Measurements from ENCODE around the gene NSD1. TPM values are rescaled to one million over a fixed set of nuclear protein-coding genes. Genes with fewer than 3 reads are reported as not detected.

NSD1 gene
- total RNA-seq, 1 experiment from 2014 or later: 62.2 TPM

DNA sequence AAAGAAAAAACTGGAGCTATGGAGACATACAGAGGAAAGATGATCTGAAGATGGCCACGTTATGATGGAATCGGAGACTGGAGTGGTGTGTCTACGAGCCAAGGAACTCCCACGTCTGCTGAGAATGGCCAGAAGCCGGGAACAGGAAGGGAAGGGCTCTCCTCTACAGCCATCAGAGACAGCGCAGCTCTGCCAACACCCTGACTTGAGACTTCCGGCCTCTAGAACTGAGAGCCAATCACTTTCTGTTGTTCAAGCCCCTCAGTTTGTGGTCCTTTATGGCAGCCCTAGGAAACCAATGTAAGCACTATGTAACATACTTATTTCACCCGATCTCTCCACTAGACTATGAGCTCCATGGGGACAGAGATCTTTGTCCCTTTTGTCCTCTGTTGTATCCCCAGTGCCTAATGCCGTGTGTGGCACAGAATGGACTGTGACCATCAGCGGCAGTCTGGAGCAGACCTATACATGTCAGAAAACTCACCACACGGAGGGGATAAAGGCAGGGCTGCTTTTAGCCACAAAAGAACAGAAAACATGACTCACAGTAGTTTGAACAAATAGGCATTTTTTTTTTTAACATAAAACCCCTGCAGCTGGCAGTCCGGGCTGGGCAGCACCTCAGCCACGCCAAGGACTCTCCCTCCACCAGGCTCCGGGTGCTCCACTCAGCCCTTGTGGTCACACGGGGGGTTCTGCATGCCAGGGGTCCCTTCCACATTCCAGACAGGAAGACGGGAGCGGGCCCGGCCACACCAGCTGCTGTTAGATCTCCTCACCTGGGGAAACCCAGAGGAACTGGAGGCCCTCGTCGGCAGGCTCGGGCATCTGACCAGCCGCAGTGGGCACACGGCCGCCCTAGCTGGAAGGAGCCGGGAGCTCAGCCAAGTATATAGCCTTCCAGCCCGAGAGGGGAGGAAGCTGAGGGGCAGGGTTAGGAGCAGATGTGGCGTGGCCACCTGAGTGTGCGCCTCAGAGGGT lies 194.3 kb downstream of the NSD1 start:
- DNase-seq: no peak
- no peak overlapping the region for H2AFZ ChIP-seq

DNA sequence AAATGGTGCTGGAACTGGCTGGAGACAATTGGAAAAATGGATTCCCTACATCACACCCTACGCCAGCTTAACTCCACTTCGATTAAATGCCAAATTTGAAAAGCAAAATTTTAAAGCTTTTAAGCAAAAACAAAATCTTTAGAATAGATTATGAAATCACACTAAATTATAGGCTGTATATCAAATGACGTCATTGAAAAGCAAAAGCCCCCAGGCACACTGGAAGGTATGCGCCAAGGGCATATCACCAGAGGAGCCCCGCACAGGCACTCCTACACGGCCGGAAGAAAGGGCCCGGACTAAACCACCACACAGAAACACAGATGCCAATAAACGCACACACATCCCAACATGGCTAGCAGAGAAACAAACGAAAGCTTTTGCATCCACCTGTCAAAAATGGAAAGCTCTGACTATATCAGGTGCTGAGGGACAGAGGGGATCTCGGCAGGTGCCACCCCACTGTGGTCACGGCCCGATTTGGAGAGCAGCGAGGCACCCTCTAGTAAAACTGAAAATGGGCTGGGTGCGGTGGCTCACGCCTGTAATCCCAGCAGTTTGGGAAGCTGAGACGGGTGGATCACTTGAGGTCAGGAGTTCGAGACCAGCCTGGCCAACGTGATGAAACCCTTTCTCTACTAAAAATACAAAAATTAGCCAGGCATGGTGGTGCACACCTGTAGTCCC lies 195.1 kb downstream of the NSD1 start:
- Histone ChIP-seq H3K9me3 (ENCODE audit: insufficient read depth, low read depth) (no peaks in the 10 kb centered on the region), H3K9me2 (ENCODE audit: insufficient read depth) (no peaks in the 10 kb centered on the region), H3K27me3 (ENCODE audit: insufficient read depth, low read depth) (no peaks in the 10 kb centered on the region), H2AFZ (no peak overlapping the region), H3K4me2 (no peak overlapping the region), H3K4me1 (replicated peaks; ENCODE audit: insufficient read depth) (peaks cover 23% of the 10 kb centered on the region), H3K27ac (no peak overlapping the region), H3K4me3 (no peak overlapping the region), H3F3A (ENCODE audit: insufficient read depth, low read depth) (peaks cover 24% of the 10 kb centered on the region), H3K36me3 (ENCODE audit: low read depth) (no peaks in the 10 kb centered on the region), H3K79me2 (ENCODE audit: low read depth) (no peaks in the 10 kb centered on the region), H4K20me1 (ENCODE audit: insufficient read depth) (peaks cover 8% of the 10 kb centered on the region; the same call in 1 of the 2 replicates)
- BruUV-seq (replicated peaks): no TSS peak
- no peak for DNase-seq
- CTCF ChIA-PET: interaction anchor here (0.6 to 0.8 kb wide), 2 partner anchors 94 to 223 kb away, joined by 3 to 4 read pairs; no protein-coding TSS in a partner anchor
- intact Hi-C loops (cut with micrococcal nuclease; ENCODE audit: unreplicated experiment): no loop called here
- TF ChIP-seq, protein P1, sequence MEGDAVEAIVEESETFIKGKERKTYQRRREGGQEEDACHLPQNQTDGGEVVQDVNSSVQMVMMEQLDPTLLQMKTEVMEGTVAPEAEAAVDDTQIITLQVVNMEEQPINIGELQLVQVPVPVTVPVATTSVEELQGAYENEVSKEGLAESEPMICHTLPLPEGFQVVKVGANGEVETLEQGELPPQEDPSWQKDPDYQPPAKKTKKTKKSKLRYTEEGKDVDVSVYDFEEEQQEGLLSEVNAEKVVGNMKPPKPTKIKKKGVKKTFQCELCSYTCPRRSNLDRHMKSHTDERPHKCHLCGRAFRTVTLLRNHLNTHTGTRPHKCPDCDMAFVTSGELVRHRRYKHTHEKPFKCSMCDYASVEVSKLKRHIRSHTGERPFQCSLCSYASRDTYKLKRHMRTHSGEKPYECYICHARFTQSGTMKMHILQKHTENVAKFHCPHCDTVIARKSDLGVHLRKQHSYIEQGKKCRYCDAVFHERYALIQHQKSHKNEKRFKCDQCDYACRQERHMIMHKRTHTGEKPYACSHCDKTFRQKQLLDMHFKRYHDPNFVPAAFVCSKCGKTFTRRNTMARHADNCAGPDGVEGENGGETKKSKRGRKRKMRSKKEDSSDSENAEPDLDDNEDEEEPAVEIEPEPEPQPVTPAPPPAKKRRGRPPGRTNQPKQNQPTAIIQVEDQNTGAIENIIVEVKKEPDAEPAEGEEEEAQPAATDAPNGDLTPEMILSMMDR (conservative IDR thresholded peaks at IDR 0.05): no peak
- no peak for TF ChIP-seq EZH2 (IDR thresholded peaks at IDR 0.05; ENCODE audit: low read depth)
- POLR2A ChIA-PET (ENCODE audit: unreplicated experiment): interaction anchor here (0.6 to 0.7 kb wide), 3 partner anchors 38 to 166 kb away, joined by 3 to 4 read pairs (median 3); no protein-coding TSS in a partner anchor

More for the DNA sequence above, 194.3 kb downstream of the NSD1 start:
- no peaks in the 10 kb centered on the region for H3K9me2 ChIP-seq (ENCODE audit: insufficient read depth)
- peaks cover 23% of the 10 kb centered on the region for H3K4me1 ChIP-seq (replicated peaks; ENCODE audit: insufficient read depth)
- H3K27ac ChIP-seq: no peak overlapping the region
- TF ChIP-seq, protein P1 (conservative IDR thresholded peaks at IDR 0.05): no peak
- TF ChIP-seq EZH2 (IDR thresholded peaks at IDR 0.05; ENCODE audit: low read depth): no peak
- no peaks in the 10 kb centered on the region for H3K9me3 ChIP-seq (ENCODE audit: insufficient read depth, low read depth)
- no peaks in the 10 kb centered on the region for H3K36me3 ChIP-seq (ENCODE audit: low read depth)
- H3K4me3 ChIP-seq: no peak overlapping the region
- H3K4me2 ChIP-seq: no peak overlapping the region
- CTCF ChIA-PET: interaction anchor here (0.6 to 0.8 kb wide), 3 partner anchors 10 to 222 kb away, joined by 3 to 5 read pairs (median 3); no protein-coding TSS in a partner anchor
- H3K27me3 ChIP-seq (ENCODE audit: insufficient read depth, low read depth): no peaks in the 10 kb centered on the region
- POLR2A ChIA-PET (ENCODE audit: unreplicated experiment): interaction anchor here (0.6 to 0.7 kb wide), 3 partner anchors 39 to 876 kb away, joined by 3 to 4 read pairs (median 3); partner anchors contain the start of gene HNRNPAB
- no peaks in the 10 kb centered on the region for H3K79me2 ChIP-seq (ENCODE audit: low read depth)
- no peaks in the 10 kb centered on the region for H4K20me1 ChIP-seq (ENCODE audit: insufficient read depth)
- intact Hi-C loops (cut with micrococcal nuclease; ENCODE audit: unreplicated experiment): no loop called here
- peaks cover 29% of the 10 kb centered on the region for H3F3A ChIP-seq (ENCODE audit: insufficient read depth, low read depth)
- no TSS peak for BruUV-seq (replicated peaks)

DNA sequence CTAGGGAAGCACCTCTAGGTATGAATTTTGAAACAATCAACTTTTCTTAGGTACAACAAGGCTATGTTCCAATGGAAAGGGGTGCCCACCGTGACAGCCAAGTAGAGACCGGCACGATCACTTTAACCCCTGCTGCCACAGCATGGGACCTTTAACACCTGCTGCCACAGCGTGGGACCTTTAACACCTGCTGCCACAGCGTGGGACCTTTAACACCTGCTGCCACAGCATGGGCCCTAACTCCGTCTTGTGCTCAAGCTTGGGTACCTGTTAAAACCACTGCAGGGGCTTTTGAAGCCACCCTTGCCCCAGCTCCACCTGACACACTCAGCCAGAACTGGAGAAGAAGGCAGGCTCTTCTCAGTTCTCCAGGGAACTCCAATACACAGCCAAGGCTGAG lies 196.3 kb downstream of the NSD1 start:
- Histone ChIP-seq H3K4me3 (no peak overlapping the region), H3K27me3 (ENCODE audit: insufficient read depth, low read depth) (no peaks in the 10 kb centered on the region), H3F3A (ENCODE audit: insufficient read depth, low read depth) (peaks cover 24% of the 10 kb centered on the region), H2AFZ (no peak overlapping the region), H3K79me2 (ENCODE audit: low read depth) (no peaks in the 10 kb centered on the region), H3K4me2 (no peak overlapping the region), H3K9me3 (ENCODE audit: insufficient read depth, low read depth) (no peaks in the 10 kb centered on the region), H3K36me3 (ENCODE audit: low read depth) (peaks cover 7% of the 10 kb centered on the region; the same call in 1 of the 2 replicates), H3K27ac (no peak overlapping the region), H3K4me1 (replicated peaks; ENCODE audit: insufficient read depth) (peaks cover 23% of the 10 kb centered on the region), H4K20me1 (ENCODE audit: insufficient read depth) (peaks cover 8% of the 10 kb centered on the region; the same call in 1 of the 2 replicates), H3K9me2 (ENCODE audit: insufficient read depth) (no peaks in the 10 kb centered on the region)
- no peak for DNase-seq
- ChIA-PET CTCF (no interaction called here), POLR2A (ENCODE audit: unreplicated experiment) (no interaction called here)
- no TSS peak for BruUV-seq (replicated peaks)
- intact Hi-C loops (cut with micrococcal nuclease; ENCODE audit: unreplicated experiment): no loop called here
- TF ChIP-seq, protein P1 (conservative IDR thresholded peaks at IDR 0.05): no peak
- no peak for TF ChIP-seq EZH2 (IDR thresholded peaks at IDR 0.05; ENCODE audit: low read depth)
